Measurements from ENCODE around the gene RNF40. TPM values are rescaled to one million over a fixed set of nuclear protein-coding genes. Genes with fewer than 3 reads are reported as not detected.

RNF40 gene
- total RNA-seq, 4 donors from 2014 or later: 45.0 to 115 (median 73.0) TPM

DNA sequence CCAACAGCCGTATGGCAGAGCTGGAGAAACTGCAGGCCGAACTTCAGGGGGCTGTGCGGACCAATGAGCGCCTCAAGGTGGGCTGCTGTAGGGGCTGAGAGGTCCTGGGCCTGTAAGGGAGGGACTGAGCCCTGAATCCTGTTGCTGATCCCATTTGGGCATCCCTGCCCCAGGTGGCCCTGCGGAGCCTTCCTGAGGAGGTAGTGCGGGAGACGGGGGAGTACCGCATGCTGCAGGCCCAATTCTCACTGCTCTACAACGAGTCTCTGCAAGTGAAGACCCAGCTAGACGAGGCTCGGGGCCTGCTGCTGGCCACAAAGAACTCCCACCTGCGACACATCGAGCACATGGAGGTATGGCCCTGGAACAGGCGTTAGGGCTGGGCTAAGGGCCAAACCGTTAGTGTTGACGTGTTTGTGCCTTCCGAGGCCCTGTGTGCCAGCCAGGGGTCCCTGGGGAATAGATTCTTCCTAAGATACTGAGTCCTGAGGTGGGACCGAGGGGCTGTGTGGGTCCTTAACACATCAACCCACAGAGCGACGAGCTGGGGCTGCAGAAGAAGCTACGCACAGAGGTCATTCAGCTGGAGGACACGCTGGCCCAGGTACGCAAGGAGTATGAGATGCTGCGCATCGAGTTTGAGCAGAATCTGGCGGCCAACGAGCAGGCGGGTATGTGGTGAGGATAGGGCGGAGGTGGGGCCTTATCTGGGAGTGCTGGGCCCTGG is 4.2 kb downstream of the RNF40 start:
- H3K4me3 ChIP-seq: no peak overlapping the region
- no peaks in the 10 kb centered on the region for H3K27me3 ChIP-seq
- H3K4me1 ChIP-seq: peaks cover 0 to 18% (median 11%) of the 10 kb centered on the region in 4 donors
- H3K9me3 ChIP-seq: no peaks in the 10 kb centered on the region
- TF ChIP-seq, protein P1, sequence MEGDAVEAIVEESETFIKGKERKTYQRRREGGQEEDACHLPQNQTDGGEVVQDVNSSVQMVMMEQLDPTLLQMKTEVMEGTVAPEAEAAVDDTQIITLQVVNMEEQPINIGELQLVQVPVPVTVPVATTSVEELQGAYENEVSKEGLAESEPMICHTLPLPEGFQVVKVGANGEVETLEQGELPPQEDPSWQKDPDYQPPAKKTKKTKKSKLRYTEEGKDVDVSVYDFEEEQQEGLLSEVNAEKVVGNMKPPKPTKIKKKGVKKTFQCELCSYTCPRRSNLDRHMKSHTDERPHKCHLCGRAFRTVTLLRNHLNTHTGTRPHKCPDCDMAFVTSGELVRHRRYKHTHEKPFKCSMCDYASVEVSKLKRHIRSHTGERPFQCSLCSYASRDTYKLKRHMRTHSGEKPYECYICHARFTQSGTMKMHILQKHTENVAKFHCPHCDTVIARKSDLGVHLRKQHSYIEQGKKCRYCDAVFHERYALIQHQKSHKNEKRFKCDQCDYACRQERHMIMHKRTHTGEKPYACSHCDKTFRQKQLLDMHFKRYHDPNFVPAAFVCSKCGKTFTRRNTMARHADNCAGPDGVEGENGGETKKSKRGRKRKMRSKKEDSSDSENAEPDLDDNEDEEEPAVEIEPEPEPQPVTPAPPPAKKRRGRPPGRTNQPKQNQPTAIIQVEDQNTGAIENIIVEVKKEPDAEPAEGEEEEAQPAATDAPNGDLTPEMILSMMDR (IDR thresholded peaks at IDR 0.05): no peak
- no peak for TF ChIP-seq POLR2A (IDR thresholded peaks at IDR 0.05)
- no peak for DNase-seq
- H3K27ac ChIP-seq: no peak overlapping the region
- peaks cover 0 to 78% (median 6%) of the 10 kb centered on the region in 3 donors for H3K36me3 ChIP-seq

DNA sequence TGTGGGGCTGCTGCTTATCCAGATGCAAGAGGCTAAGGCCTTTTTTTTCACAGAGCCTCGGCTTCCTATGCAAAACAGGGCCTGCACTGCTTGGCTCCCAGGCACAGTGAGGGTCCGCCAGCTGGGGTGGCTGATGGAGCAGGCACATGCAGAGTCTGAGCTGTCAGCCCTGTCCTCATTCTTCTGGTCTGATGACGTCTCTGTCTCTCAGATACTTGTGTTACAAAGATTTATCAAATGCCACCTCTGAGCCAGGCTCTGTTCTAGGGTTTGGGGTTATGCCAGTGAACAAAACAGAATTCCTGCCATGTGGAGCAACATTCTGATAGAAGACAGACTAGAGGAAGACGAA is 4.8 kb downstream of the RNF40 start:
- peaks cover 0 to 16% (median 11%) of the 10 kb centered on the region in 4 donors for H3K4me1 ChIP-seq

DNA sequence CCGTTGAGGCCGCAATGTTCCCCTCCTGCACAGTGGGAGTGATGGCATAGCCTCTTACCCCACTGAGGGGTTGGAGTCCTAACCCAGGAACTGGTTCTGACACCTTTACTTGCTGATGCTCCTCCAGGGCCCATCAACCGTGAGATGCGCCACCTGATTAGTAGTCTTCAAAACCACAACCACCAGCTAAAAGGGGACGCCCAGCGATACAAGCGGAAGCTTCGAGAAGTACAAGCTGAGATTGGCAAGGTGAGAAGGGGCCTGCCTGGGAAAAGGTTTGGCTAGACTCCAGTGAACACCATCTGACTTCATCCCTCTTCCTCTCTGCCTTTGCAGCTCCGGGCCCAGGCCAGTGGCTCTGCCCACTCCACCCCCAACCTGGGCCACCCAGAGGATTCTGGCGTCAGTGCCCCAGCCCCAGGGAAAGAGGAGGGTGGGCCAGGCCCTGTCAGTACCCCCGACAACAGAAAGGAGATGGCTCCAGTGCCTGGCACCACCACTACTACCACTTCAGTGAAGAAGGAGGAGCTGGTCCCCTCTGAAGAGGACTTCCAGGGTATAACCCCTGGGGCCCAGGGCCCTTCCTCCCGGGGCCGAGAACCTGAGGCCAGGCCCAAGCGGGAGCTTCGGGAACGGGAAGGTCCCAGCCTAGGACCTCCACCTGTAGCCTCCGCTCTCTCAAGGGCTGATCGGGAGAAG is 5.8 kb downstream of the RNF40 start:
- H3K27me3 ChIP-seq: no peaks in the 10 kb centered on the region
- H3K36me3 ChIP-seq: peaks cover 0 to 94% (median 6%) of the 10 kb centered on the region in 3 donors
- H3K9me3 ChIP-seq: no peaks in the 10 kb centered on the region
- peaks cover 0 to 13% (median 8%) of the 10 kb centered on the region in 4 donors for H3K4me1 ChIP-seq
- DNase-seq: peak; percentile 47 to 74 (median 67)
- peak overlapping the region in 1 of 4 donors; percentile 11 for H3K27ac ChIP-seq
- no peak for TF ChIP-seq POLR2A (IDR thresholded peaks at IDR 0.05)
- TF ChIP-seq, protein P1 (IDR thresholded peaks at IDR 0.05): no peak
- no peak overlapping the region for H3K4me3 ChIP-seq

More for the DNA sequence above, 4.8 kb downstream of the RNF40 start:
- no peak for TF ChIP-seq POLR2A (IDR thresholded peaks at IDR 0.05)
- TF ChIP-seq, protein P1 (IDR thresholded peaks at IDR 0.05): no peak
- no peak for DNase-seq
- H3K27ac ChIP-seq: no peak overlapping the region
- H3K36me3 ChIP-seq: peaks cover 0 to 84% (median 6%) of the 10 kb centered on the region in 3 donors
- H3K4me3 ChIP-seq: no peak overlapping the region
- H3K9me3 ChIP-seq: no peaks in the 10 kb centered on the region
- H3K27me3 ChIP-seq: no peaks in the 10 kb centered on the region

DNA sequence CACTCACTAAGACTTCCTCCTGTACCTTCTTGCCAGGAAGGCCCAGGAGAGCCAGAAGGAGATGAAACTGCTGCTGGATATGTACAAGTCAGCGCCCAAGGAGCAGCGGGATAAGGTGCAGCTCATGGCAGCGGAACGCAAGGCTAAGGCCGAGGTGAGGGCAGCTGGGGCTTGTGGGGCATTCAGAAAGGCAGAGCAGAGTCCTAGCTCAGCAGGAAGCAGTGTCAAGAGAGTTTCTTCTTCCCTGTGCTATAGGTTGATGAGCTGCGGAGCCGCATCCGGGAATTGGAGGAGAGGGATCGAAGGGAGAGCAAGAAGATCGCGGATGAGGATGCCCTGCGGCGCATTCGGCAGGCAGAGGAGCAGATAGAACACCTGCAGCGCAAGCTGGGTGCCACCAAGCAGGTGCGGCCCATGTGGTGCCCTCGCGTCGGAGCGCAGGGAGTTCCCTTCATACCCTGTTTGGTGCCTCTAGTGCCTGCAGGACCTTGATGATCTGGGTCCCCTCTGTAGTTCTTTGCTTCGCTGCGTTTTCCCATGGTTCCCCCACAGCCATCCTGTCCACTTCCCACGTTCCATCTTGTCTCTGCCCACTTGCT is 6.6 kb downstream of the RNF40 start:
- DNase-seq: no peak
- Histone ChIP-seq H3K27ac (no peak overlapping the region), H3K36me3 (peaks cover 0 to 100% (median 6%) of the 10 kb centered on the region in 3 donors), H3K4me1 (peaks cover 0 to 5% (median under 1%) of the 10 kb centered on the region in 4 donors), H3K9me3 (no peaks in the 10 kb centered on the region), H3K4me3 (no peak overlapping the region), H3K27me3 (no peaks in the 10 kb centered on the region)
- TF ChIP-seq, protein P1 (IDR thresholded peaks at IDR 0.05): no peak
- no peak for TF ChIP-seq POLR2A (IDR thresholded peaks at IDR 0.05)

DNA sequence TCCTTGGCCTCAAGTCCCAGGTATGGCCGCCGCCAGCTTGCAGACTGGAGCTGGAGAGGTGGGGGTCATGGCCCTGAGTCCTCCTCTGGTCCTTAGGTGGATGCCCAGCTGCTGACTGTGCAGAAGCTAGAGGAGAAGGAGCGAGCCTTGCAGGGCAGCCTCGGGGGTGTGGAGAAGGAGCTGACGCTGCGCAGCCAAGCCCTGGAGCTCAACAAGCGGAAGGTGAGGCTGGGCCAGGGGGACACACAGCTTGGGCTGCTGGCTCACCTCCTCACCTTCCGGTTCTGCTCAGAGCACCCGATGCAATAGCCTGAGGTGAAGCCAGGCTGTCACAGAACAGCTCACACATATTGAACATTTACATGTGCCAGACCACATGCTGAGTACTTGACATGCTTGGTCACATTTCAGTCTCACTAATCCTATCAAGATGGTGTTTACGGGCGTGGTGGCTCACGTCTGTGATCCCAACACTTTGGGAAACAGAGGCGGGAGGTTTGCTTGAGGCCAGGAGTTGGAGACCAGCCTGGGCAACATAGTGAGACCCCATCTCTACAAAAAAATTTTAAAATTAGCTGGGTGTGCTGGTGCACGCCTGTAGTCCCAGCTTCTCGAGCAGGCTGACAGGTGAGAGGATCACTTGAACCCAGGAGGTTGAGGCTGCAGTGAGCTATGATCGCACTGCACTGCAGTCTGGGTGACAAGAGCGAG is 7.4 kb downstream of the RNF40 start:
- H3K4me1 ChIP-seq: peaks cover 0 to 3% (median 0%) of the 10 kb centered on the region in 4 donors
- H3K27me3 ChIP-seq: no peaks in the 10 kb centered on the region
- H3K4me3 ChIP-seq: no peak overlapping the region
- TF ChIP-seq POLR2A (IDR thresholded peaks at IDR 0.05): no peak
- TF ChIP-seq, protein P1 (IDR thresholded peaks at IDR 0.05): no peak
- DNase-seq: peak in 2 of 3 donors; percentile 49 to 70
- H3K36me3 ChIP-seq: peaks cover 0 to 100% (median 6%) of the 10 kb centered on the region in 3 donors
- H3K9me3 ChIP-seq: no peaks in the 10 kb centered on the region
- H3K27ac ChIP-seq: no peak overlapping the region

Data from Peyer's patch (tissue), 4 donors.